IMR-90 (cell line): Measurements from ENCODE around the gene STEEP1. TPM values are rescaled to one million over a fixed set of nuclear protein-coding genes. Genes with fewer than 3 reads are reported as not detected.

Experiments used
- ATAC-seq: fragments of 200-7000 bp; cut with Tn5 transposase; 2 replicates; pipeline ENCODE4 v1.9.1; 2020; ENCODE audit warnings: low read depth, mild to moderate bottlenecking, moderate library complexity
- BruUV-seq: library from RNA; stranded (reverse); fragments of 400-500 nt; replicated peaks from 2 replicates; lab custom pipeline; 2021; lab: Mats Ljungman, UMichigan
- CTCF ChIA-PET: fragments of 300-600 bp; formaldehyde crosslinking; extraction: SDS; loops from one replicate; lab custom pipeline; 2021; ENCODE audit warnings: antibody characterized with exemption; lab: Yijun Ruan, JAX
- POLR2A ChIA-PET: fragments of 300-600 bp; sonication (Branson Sonifier 250); formaldehyde crosslinking; loops from one replicate; lab custom pipeline; 2022; ENCODE audit warnings: antibody characterized with exemption; ENCODE audit not compliant: unreplicated experiment; lab: Charles Lee
- DNase-seq: peaks from one replicate; pipeline ENCODE4 v3.0.0; 2013
- H2AFZ ChIP-seq: replicated peaks from 2 replicates; pipeline ENCODE3; 2013; ENCODE audit warnings: low read length, mild to moderate bottlenecking; ENCODE audit not compliant: poor library complexity
- H2AK5ac ChIP-seq: 2 replicates; pipeline ENCODE4 v1.6.1; 2013; ENCODE audit warnings: low read depth, low read length, inconsistent platforms
- H2AK9ac ChIP-seq: replicated peaks from 2 replicates; pipeline ENCODE3; 2013; ENCODE audit warnings: mild to moderate bottlenecking, low read depth, low read length, moderate library complexity; ENCODE audit not compliant: poor library complexity
- H2BK120ac ChIP-seq: 2 replicates; pipeline ENCODE4 v1.6.1; 2013; ENCODE audit warnings: low read depth, low read length, inconsistent platforms
- H2BK15ac ChIP-seq: 3 replicates; pipeline ENCODE4 v1.6.1; 2013; ENCODE audit warnings: low read depth, low read length, inconsistent platforms
- H2BK20ac ChIP-seq: 2 replicates; pipeline ENCODE4 v1.6.1; 2013; ENCODE audit warnings: low read depth, mild to moderate bottlenecking, inconsistent platforms, low read length, moderate library complexity
- H2BK5ac ChIP-seq: 2 replicates; pipeline ENCODE4 v1.6.1; 2013; ENCODE audit warnings: mild to moderate bottlenecking, low read depth, low read length, inconsistent platforms; ENCODE audit not compliant: poor library complexity, severe bottlenecking
- H3K14ac ChIP-seq: replicated peaks from 2 replicates; pipeline ENCODE4 v1.6.1; 2013; ENCODE audit warnings: low read depth, low read length, inconsistent platforms
- H3K18ac ChIP-seq: 2 replicates; pipeline ENCODE4 v1.6.1; 2013; ENCODE audit warnings: low read depth, low read length, control low read depth
- H3K23ac ChIP-seq: 2 replicates; pipeline ENCODE4 v1.6.1; 2013; ENCODE audit warnings: low read depth, low read length, inconsistent platforms
- H3K27ac ChIP-seq: 2 replicates; pipeline ENCODE4 v1.5.1; 2013; ENCODE audit warnings: mild to moderate bottlenecking, control low read depth, low read length; ENCODE audit not compliant: insufficient read depth
- H3K27me3 ChIP-seq: 2 replicates; pipeline ENCODE4 v1.6.1; 2013; ENCODE audit warnings: low read length; ENCODE audit not compliant: control insufficient read depth, insufficient read depth
- H3K36me3 ChIP-seq: 2 replicates; pipeline ENCODE4 v1.6.1; 2013; ENCODE audit warnings: low read length, mixed read lengths; ENCODE audit not compliant: control insufficient read depth, insufficient read depth
- H3K4ac ChIP-seq: 2 replicates; pipeline ENCODE4 v1.6.1; 2013; ENCODE audit warnings: low read depth, low read length, inconsistent platforms
- H3K4me1 ChIP-seq: 2 replicates; pipeline ENCODE4 v1.6.1; 2013; ENCODE audit warnings: low read length, mixed read lengths; ENCODE audit not compliant: control insufficient read depth, insufficient read depth
- H3K4me2 ChIP-seq: 2 replicates; pipeline ENCODE4 v1.6.1; 2013; ENCODE audit warnings: low read depth, mild to moderate bottlenecking, control low read depth, low read length, moderate library complexity
- H3K4me3 ChIP-seq: 2 replicates; pipeline ENCODE4 v1.5.1; 2013; ENCODE audit warnings: low read depth, mild to moderate bottlenecking, control low read depth, low read length, moderate library complexity; ENCODE audit not compliant: insufficient read depth
- H3K56ac ChIP-seq: 2 replicates; pipeline ENCODE4 v1.6.1; 2013; ENCODE audit warnings: low read length, inconsistent platforms; ENCODE audit not compliant: insufficient read depth; ENCODE audit errors: extremely low read depth
- H3K79me1 ChIP-seq, 2 experiments: 2 replicates each; pipeline ENCODE4 v1.6.1; 2013; ENCODE audit warnings: low read length in 2 of 2, inconsistent platforms in 1 of 2, low read depth in 1 of 2
- H3K9ac ChIP-seq: 2 replicates; pipeline ENCODE4 v1.6.1; 2013; ENCODE audit warnings: low read depth, low read length, control low read depth
- H3K9me1 ChIP-seq: 2 replicates; pipeline ENCODE4 v1.6.1; 2013; ENCODE audit warnings: low read length, inconsistent platforms; ENCODE audit not compliant: insufficient read depth
- H3K9me3 ChIP-seq: 2 replicates; pipeline ENCODE4 v1.6.1; 2013; ENCODE audit warnings: low read length; ENCODE audit not compliant: control insufficient read depth, insufficient read depth
- H4K20me1 ChIP-seq: 2 replicates; pipeline ENCODE4 v1.6.1; 2013; ENCODE audit warnings: low read length, inconsistent platforms; ENCODE audit not compliant: insufficient read depth
- H4K5ac ChIP-seq: 2 replicates; pipeline ENCODE4 v1.6.1; 2013; ENCODE audit warnings: mild to moderate bottlenecking, low read depth, low read length, control low read depth
- H4K8ac ChIP-seq, 2 experiments: 2 replicates each; pipeline ENCODE4 v1.6.1; 2013; ENCODE audit warnings: low read depth in 2 of 2, low read length in 2 of 2, control low read depth in 1 of 2, inconsistent platforms in 1 of 2
- H4K91ac ChIP-seq: 2 replicates; pipeline ENCODE4 v1.6.1; 2013; ENCODE audit warnings: low read depth, low read length, inconsistent platforms; ENCODE audit not compliant: insufficient read depth
- BHLHE40 ChIP-seq: fragments of 150-350 bp; IDR thresholded peaks from 2 replicates; pipeline ENCODE4 v1.6.1; 2016; ENCODE audit warnings: mild to moderate bottlenecking, low read depth, low read length
- CEBPB ChIP-seq: IDR thresholded peaks from 2 replicates; pipeline ENCODE4 v1.6.1; 2012; ENCODE audit warnings: low read depth, low read length, improper control_type of control experiment
- CTCF ChIP-seq: conservative IDR thresholded peaks from 2 replicates; pipeline ENCODE4 v1.5.1; 2012; ENCODE audit warnings: mild to moderate bottlenecking, low read depth, low read length, improper control_type of control experiment
- ELK1 ChIP-seq: fragments of 150-350 bp; IDR thresholded peaks from 2 replicates; pipeline ENCODE4 v1.6.1; 2016; ENCODE audit warnings: low read depth, mild to moderate bottlenecking, low read length, moderate library complexity, borderline replicate concordance
- FOS ChIP-seq: fragments of 150-350 bp; IDR thresholded peaks from 2 replicates; pipeline ENCODE4 v1.6.1; 2016; ENCODE audit warnings: low read depth, low read length
- MAFK ChIP-seq: IDR thresholded peaks from 2 replicates; pipeline ENCODE4 v1.6.1; 2012; ENCODE audit warnings: low read depth, low read length, improper control_type of control experiment
- MAZ ChIP-seq: IDR thresholded peaks from 2 replicates; pipeline ENCODE4 v1.6.1; 2012; ENCODE audit warnings: low read depth, mild to moderate bottlenecking, low read length, improper control_type of control experiment, moderate library complexity, borderline replicate concordance
- MXI1 ChIP-seq: IDR thresholded peaks from 2 replicates; pipeline ENCODE4 v1.6.1; 2012; ENCODE audit warnings: low read depth, mild to moderate bottlenecking, low read length, moderate library complexity, borderline replicate concordance
- NFE2L2 ChIP-seq: fragments of 150-350 bp; IDR thresholded peaks from 2 replicates; pipeline ENCODE4 v1.6.1; 2016; ENCODE audit warnings: low read depth, mild to moderate bottlenecking, low read length
- POLR2A ChIP-seq: IDR thresholded peaks from 2 replicates; pipeline ENCODE4 v1.6.1; 2012; ENCODE audit warnings: mild to moderate bottlenecking, low read depth, low read length
- RAD21 ChIP-seq: IDR thresholded peaks from 2 replicates; pipeline ENCODE4 v1.6.1; 2012; ENCODE audit warnings: low read length, improper control_type of control experiment
- RCOR1 ChIP-seq: IDR thresholded peaks from 2 replicates; pipeline ENCODE4 v1.6.1; 2012; ENCODE audit warnings: mild to moderate bottlenecking, low read length, improper control_type of control experiment; ENCODE audit not compliant: insufficient replicate concordance
- RFX5 ChIP-seq: IDR thresholded peaks from 2 replicates; pipeline ENCODE4 v1.8.0; 2012; ENCODE audit warnings: low read depth, mild to moderate bottlenecking, low read length, moderate library complexity
- SMC3 ChIP-seq: fragments of 150-350 bp; IDR thresholded peaks from 2 replicates; pipeline ENCODE4 v1.6.1; 2016; ENCODE audit warnings: low read depth, mild to moderate bottlenecking, antibody characterized with exemption, low read length, moderate library complexity
- USF2 ChIP-seq: fragments of 150-350 bp; IDR thresholded peaks from 2 replicates; pipeline ENCODE4 v1.6.1; 2017; ENCODE audit warnings: mild to moderate bottlenecking, antibody characterized with exemption, low read length, low read depth
- WGBS, 2 experiments: methylation state at CpG; one replicate each; pipeline versions ENCODE4 v1.1.5 to v1.1.7; 2013; ENCODE audit warnings: missing lambda C conversion rate in 2 of 2; ENCODE audit not compliant: insufficient read length in 1 of 2; ENCODE audit errors: extremely low coverage in 2 of 2; 5-methylcytosine and 5-hydroxymethylcytosine counted together
- dilution Hi-C: fragments of 300-500 bp; cut with HindIII; formaldehyde crosslinking; loops from one replicate; pipeline ENCODE4 v1.14.3; 2018; ENCODE audit warnings: low sequenced_read_pairs; ENCODE audit not compliant: unreplicated experiment
- in situ Hi-C: fragments of 300-500 bp; cut with MboI; formaldehyde crosslinking; loops from 3 replicates; pipeline ENCODE4 v1.14.3; 2019; ENCODE audit warnings: low sequenced_read_pairs, inconsistent platforms, mixed read lengths
- intact Hi-C: fragments of 100-400 bp; cut with micrococcal nuclease; formaldehyde crosslinking; loops from 2 replicates; pipeline ENCODE4 v1.10.0; 2022
- polyA plus RNA-seq, 3 experiments: library from polyadenylated mRNA; depleted of rRNA; stranded (reverse); fragments of >200 nt; gene quantifications; 2 replicates each; pipeline ENCODE4 v1.2.3, GENCODE V29; 2012; ENCODE audit warnings: low replicate concordance in 1 of 3
- total RNA-seq: library from RNA; depleted of rRNA; stranded (reverse); fragments of >200 nt; gene quantifications from 2 replicates; pipeline ENCODE4 v1.2.3, GENCODE V29; 2012

STEEP1 gene
- total and polyA plus RNA-seq, 2 of the 4 experiments (the other 2 are of a cell fraction) = 16.7 to 33.2 TPM

- Histone ChIP-seq H3K9ac (peak overlapping the region; percentile 89), H2AK5ac (no peak overlapping the region; the same call in 1 of the 2 replicates), H3K4ac (no peak overlapping the region), H4K20me1 (peaks cover 14% of the 10 kb centered on the region), H4K8ac (no peak overlapping the region; a peak in 1 of 4 replicates), H3K9me1 (0 out of 2 replicates have a peak, but pooled peaks cover 3% of the 10 kb centered on the region), H3K56ac (no peak overlapping the region), H3K23ac (no peak overlapping the region; the same call in 1 of the 2 replicates), H3K27me3 (no peaks in the 10 kb centered on the region), H2BK120ac (no peak overlapping the region), H2BK20ac (no peak overlapping the region), H3K36me3 (no peaks in the 10 kb centered on the region), H4K91ac (no peak overlapping the region), H3K4me3 (peak overlapping the region; percentile 97), H3K27ac (no peak overlapping the region; the same call in 1 of the 2 replicates), H3K9me3 (no peaks in the 10 kb centered on the region), H4K5ac (no peak overlapping the region), H3K79me1 (peaks cover 0 to 10% of the 10 kb centered on the region in 2 experiments; a peak in 2 of 4 replicates), H3K4me1 (no peaks in the 10 kb centered on the region), H3K4me2 (peak overlapping the region; percentile 94), H2BK15ac (no peak overlapping the region), H2AFZ (peak overlapping the region; percentile 81), H2AK9ac (peak overlapping the region; percentile 89), H3K14ac (no peak overlapping the region), H3K18ac (no peak overlapping the region), H2BK5ac (no peak overlapping the region)
- intact Hi-C loops (loop anchor here (5.0 kb wide), 2 partner anchors 187 to 267 kb away; partner anchors contain the start of genes NDUFA1, RNF113A and RPL39), in situ Hi-C loops (no loop called here), dilution Hi-C loops (no loop called here)
- POLR2A ChIA-PET = no interaction called here
- no peak for DNase-seq
- CTCF ChIA-PET = interaction anchor here (0.6 kb wide), 2 partner anchors 11 to 17 kb away, joined by 3 to 4 read pairs; no protein-coding TSS in a partner anchor
- no TSS peak for BruUV-seq
- WGBS, 2 experiments = 37% methylated on average over 6 of the region's 17 CpGs; no CpG with 5 or more reads in 1 of the 2 experiments
- ATAC-seq = no peak
- TF ChIP-seq USF2 (no peak), BHLHE40 (no peak), FOS (no peak), RFX5 (no peak), MAFK (no peak), RCOR1 (no peak), SMC3 (no peak), CTCF (no peak), CEBPB (no peak), MAZ (no peak), MXI1 (no peak), RAD21 (no peak), POLR2A (no peak), NFE2L2 (no peak), ELK1 (no peak)
Observed at GRCh38 chrX:119604766-119605463, 39.7 kb upstream of the STEEP1 start.
